WTC11 (cell line): ENCODE measurements around the gene C2orf72. TPM values are rescaled to one million over a fixed set of nuclear protein-coding genes. Genes with fewer than 3 reads are reported as not detected.

Experiments
- ATAC-seq: fragments of 200-7000 bp; cut with Tn5 transposase; 2 replicates; pipeline ENCODE4 v1.10.0; 2021; ENCODE audit warnings: mild to moderate bottlenecking, moderate library complexity
- CTCF ChIA-PET: fragments of 300-600 bp; sonication (Branson Sonifier 250); formaldehyde crosslinking; loops from one replicate; lab custom pipeline; 2021; ENCODE audit warnings: antibody characterized with exemption; lab: Charles Lee
- POLR2A ChIA-PET: fragments of 350-600 bp; sonication (Branson Sonifier 250); formaldehyde crosslinking; loops from one replicate; lab custom pipeline; 2021; ENCODE audit warnings: antibody characterized with exemption; lab: Charles Lee
- DNase-seq: peaks from one replicate; pipeline ENCODE4 v3.0.0; 2021; ENCODE audit warnings: low spot score
- H3K27ac Mint-ChIP-seq: 2 replicates; pipeline ENCODE4 v1.8.0; 2021; ENCODE audit warnings: mixed read lengths
- H3K27me3 Mint-ChIP-seq: 2 replicates; pipeline ENCODE4 v1.8.0; 2021; ENCODE audit warnings: low read depth, mild to moderate bottlenecking, moderate library complexity, mixed read lengths
- H3K36me3 Mint-ChIP-seq: 2 replicates; pipeline ENCODE4 v1.8.0; 2021; ENCODE audit warnings: mixed read lengths
- H3K4me1 Mint-ChIP-seq: 2 replicates; pipeline ENCODE4 v1.8.0; 2022; ENCODE audit warnings: mixed read lengths
- H3K4me3 Mint-ChIP-seq: 2 replicates; pipeline ENCODE4 v1.8.0; 2021; ENCODE audit warnings: mild to moderate bottlenecking, moderate library complexity, mixed read lengths
- H3K9me3 Mint-ChIP-seq: 2 replicates; pipeline ENCODE4 v1.8.0; 2021; ENCODE audit warnings: mixed read lengths
- CBFB ChIP-seq: sonication (generic); formaldehyde crosslinking; IDR thresholded peaks from 2 replicates; pipeline ENCODE4 v1.8.1; 2022; ENCODE audit warnings: mild to moderate bottlenecking, low read depth, missing genetic modification reagents
- EMX1 ChIP-seq: fragments of 250-450 bp; sonication (Bioruptor Pico); IDR thresholded peaks from 2 replicates; pipeline ENCODE4 v1.8.0; 2021; ENCODE audit warnings: mild to moderate bottlenecking
- ETV6 ChIP-seq: sonication (generic); formaldehyde crosslinking; IDR thresholded peaks from 2 replicates; pipeline ENCODE4 v1.8.1; 2022; ENCODE audit warnings: mild to moderate bottlenecking, missing genetic modification reagents
- GABPB1 ChIP-seq: sonication (generic); formaldehyde crosslinking; IDR thresholded peaks from 2 replicates; pipeline ENCODE4 v1.8.1; 2023; ENCODE audit warnings: mild to moderate bottlenecking, missing genetic modification reagents
- GRHL2 ChIP-seq: fragments of 250-450 bp; sonication (Bioruptor Pico); IDR thresholded peaks from 2 replicates; pipeline ENCODE4 v1.8.0; 2022; ENCODE audit warnings: mild to moderate bottlenecking, moderate library complexity; ENCODE audit not compliant: insufficient replicate concordance, severe bottlenecking
- IRF2 ChIP-seq: sonication (generic); formaldehyde crosslinking; IDR thresholded peaks from 2 replicates; pipeline ENCODE4 v1.8.0; 2022; ENCODE audit warnings: low read depth, missing genetic modification reagents, borderline replicate concordance
- KAT7 ChIP-seq: sonication (generic); formaldehyde crosslinking; IDR thresholded peaks from 2 replicates; pipeline ENCODE4 v1.8.1; 2023; ENCODE audit warnings: missing genetic modification reagents, mild to moderate bottlenecking, borderline replicate concordance
- NR2C2 ChIP-seq: sonication (generic); formaldehyde crosslinking; IDR thresholded peaks from 2 replicates; pipeline ENCODE4 v1.8.0; 2022; ENCODE audit warnings: mild to moderate bottlenecking, missing genetic modification reagents
- OVOL2 ChIP-seq: fragments of 250-450 bp; sonication (Bioruptor Pico); IDR thresholded peaks from 2 replicates; pipeline ENCODE4 v1.9.0; 2021; ENCODE audit warnings: mild to moderate bottlenecking, borderline replicate concordance
- RORB ChIP-seq: fragments of 250-450 bp; sonication (Bioruptor Pico); IDR thresholded peaks from 2 replicates; pipeline ENCODE4 v1.9.0; 2021; ENCODE audit warnings: mild to moderate bottlenecking
- SOX15 ChIP-seq: fragments of 250-450 bp; sonication (Bioruptor Pico); IDR thresholded peaks from 2 replicates; pipeline ENCODE4 v1.9.0; 2021; ENCODE audit warnings: mild to moderate bottlenecking
- ZNF138 ChIP-seq: sonication (generic); formaldehyde crosslinking; conservative IDR thresholded peaks from 2 replicates; pipeline ENCODE4 v1.8.1; 2022; ENCODE audit warnings: mild to moderate bottlenecking, moderate library complexity, missing genetic modification reagents
- ZNF396 ChIP-seq: fragments of 250-450 bp; sonication (Bioruptor Pico); IDR thresholded peaks from 2 replicates; pipeline ENCODE4 v1.8.0; 2021; ENCODE audit warnings: mild to moderate bottlenecking, moderate library complexity, borderline replicate concordance
- ZNF671 ChIP-seq: fragments of 250-450 bp; sonication (Bioruptor Pico); IDR thresholded peaks from 2 replicates; pipeline ENCODE4 v1.8.0; 2021; ENCODE audit warnings: mild to moderate bottlenecking
- total RNA-seq: library from RNA; stranded (reverse); gene quantifications from 3 replicates; pipeline ENCODE4 v1.2.3, GENCODE V29; 2021
- TF ChIP-seq, protein P1 (sequence below): sonication (generic); formaldehyde crosslinking; conservative IDR thresholded peaks from 2 replicates; pipeline ENCODE4 v1.8.1; 2022; ENCODE audit warnings: mild to moderate bottlenecking, missing genetic modification reagents
- TF ChIP-seq, protein P2 (sequence below): sonication (generic); formaldehyde crosslinking; IDR thresholded peaks from 2 replicates; pipeline ENCODE4 v1.8.1; 2023; ENCODE audit warnings: mild to moderate bottlenecking, missing genetic modification reagents
- TF ChIP-seq, protein P3 (sequence below): sonication (generic); formaldehyde crosslinking; IDR thresholded peaks from 2 replicates; pipeline ENCODE4 v1.8.1; 2022; ENCODE audit warnings: missing genetic modification reagents, borderline replicate concordance
- TF ChIP-seq, protein P4 (sequence below): sonication (generic); formaldehyde crosslinking; IDR thresholded peaks from 2 replicates; pipeline ENCODE4 v1.8.1; 2023; ENCODE audit warnings: mild to moderate bottlenecking, missing genetic modification reagents, moderate library complexity
- TF ChIP-seq, protein P5 (sequence below): sonication (generic); formaldehyde crosslinking; IDR thresholded peaks from 2 replicates; pipeline ENCODE4 v1.8.0; 2022; ENCODE audit warnings: mild to moderate bottlenecking, missing genetic modification reagents
- TF ChIP-seq, protein P6 (sequence below): sonication (generic); formaldehyde crosslinking; IDR thresholded peaks from 2 replicates; pipeline ENCODE4 v1.8.1; 2022; ENCODE audit warnings: mild to moderate bottlenecking, moderate library complexity, missing genetic modification reagents
- TF ChIP-seq, protein P7 (sequence below): sonication (generic); formaldehyde crosslinking; IDR thresholded peaks from 2 replicates; pipeline ENCODE4 v1.8.0; 2022; ENCODE audit warnings: mild to moderate bottlenecking, missing genetic modification reagents
- TF ChIP-seq, protein P8 (sequence below): sonication (generic); formaldehyde crosslinking; IDR thresholded peaks from 2 replicates; pipeline ENCODE4 v1.8.1; 2023; ENCODE audit warnings: mild to moderate bottlenecking, moderate library complexity, missing genetic modification reagents
- TF ChIP-seq, protein P9 (sequence below): sonication (generic); formaldehyde crosslinking; IDR thresholded peaks from 2 replicates; pipeline ENCODE4 v1.8.1; 2022; ENCODE audit warnings: low read depth, missing genetic modification reagents, borderline replicate concordance

The C2orf72 gene
- total RNA-seq, 1 experiment from 2014 or later = 1.7 TPM

DNA sequence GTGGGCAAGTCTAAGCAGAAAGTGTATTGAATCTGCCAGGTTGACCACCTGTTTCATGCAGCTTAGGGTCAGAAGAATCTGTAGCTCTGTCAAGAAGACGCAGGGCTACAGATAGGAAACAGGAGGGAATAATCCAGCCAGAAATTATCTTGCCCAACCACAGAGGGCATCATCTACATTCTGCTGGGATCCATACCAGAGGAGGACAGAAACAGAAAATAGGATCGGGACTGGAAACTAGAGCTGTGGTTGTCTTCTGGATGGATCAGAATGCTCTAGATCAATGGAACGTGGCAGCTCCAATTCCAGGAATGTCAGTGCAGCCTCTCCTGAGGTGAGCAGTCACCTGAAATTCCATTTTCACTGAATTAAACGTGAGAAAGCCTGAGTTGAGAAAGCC lies 37.8 kb upstream of the C2orf72 start:
- peaks cover 15% of the 10 kb centered on the region for H3K27me3 Mint-ChIP-seq
- H3K4me1 Mint-ChIP-seq = peaks cover 8% of the 10 kb centered on the region; the same call in 1 of the 2 replicates
- H3K36me3 Mint-ChIP-seq = no peaks in the 10 kb centered on the region
- H3K27ac Mint-ChIP-seq = no peak overlapping the region
- TF ChIP-seq OVOL2 (CRISPR knock-in tag) (no peak), ETV6 (CRISPR knock-in tag) (no peak), KAT7 (CRISPR knock-in tag) (no peak), EMX1 (no peak), ZNF396 (no peak), SOX15 (no peak), RORB (CRISPR knock-in tag) (no peak), NR2C2 (CRISPR knock-in tag) (no peak), IRF2 (no peak), GRHL2 (CRISPR knock-in tag) (no peak), ZNF671 (no peak), CBFB (CRISPR knock-in tag) (no peak)
- TF ChIP-seq, protein P1, sequence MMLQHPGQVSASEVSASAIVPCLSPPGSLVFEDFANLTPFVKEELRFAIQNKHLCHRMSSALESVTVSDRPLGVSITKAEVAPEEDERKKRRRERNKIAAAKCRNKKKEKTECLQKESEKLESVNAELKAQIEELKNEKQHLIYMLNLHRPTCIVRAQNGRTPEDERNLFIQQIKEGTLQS (CRISPR knock-in tag) = no peak
- TF ChIP-seq, protein P2, sequence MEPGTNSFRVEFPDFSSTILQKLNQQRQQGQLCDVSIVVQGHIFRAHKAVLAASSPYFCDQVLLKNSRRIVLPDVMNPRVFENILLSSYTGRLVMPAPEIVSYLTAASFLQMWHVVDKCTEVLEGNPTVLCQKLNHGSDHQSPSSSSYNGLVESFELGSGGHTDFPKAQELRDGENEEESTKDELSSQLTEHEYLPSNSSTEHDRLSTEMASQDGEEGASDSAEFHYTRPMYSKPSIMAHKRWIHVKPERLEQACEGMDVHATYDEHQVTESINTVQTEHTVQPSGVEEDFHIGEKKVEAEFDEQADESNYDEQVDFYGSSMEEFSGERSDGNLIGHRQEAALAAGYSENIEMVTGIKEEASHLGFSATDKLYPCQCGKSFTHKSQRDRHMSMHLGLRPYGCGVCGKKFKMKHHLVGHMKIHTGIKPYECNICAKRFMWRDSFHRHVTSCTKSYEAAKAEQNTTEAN (CRISPR knock-in tag) = no peak
- TF ChIP-seq, protein P3, sequence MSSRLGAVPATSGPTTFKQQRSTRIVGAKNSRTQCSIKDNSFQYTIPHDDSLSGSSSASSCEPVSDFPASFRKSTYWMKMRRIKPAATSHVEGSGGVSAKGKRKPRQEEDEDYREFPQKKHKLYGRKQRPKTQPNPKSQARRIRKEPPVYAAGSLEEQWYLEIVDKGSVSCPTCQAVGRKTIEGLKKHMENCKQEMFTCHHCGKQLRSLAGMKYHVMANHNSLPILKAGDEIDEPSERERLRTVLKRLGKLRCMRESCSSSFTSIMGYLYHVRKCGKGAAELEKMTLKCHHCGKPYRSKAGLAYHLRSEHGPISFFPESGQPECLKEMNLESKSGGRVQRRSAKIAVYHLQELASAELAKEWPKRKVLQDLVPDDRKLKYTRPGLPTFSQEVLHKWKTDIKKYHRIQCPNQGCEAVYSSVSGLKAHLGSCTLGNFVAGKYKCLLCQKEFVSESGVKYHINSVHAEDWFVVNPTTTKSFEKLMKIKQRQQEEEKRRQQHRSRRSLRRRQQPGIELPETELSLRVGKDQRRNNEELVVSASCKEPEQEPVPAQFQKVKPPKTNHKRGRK = no peak
- TF ChIP-seq, protein P4, sequence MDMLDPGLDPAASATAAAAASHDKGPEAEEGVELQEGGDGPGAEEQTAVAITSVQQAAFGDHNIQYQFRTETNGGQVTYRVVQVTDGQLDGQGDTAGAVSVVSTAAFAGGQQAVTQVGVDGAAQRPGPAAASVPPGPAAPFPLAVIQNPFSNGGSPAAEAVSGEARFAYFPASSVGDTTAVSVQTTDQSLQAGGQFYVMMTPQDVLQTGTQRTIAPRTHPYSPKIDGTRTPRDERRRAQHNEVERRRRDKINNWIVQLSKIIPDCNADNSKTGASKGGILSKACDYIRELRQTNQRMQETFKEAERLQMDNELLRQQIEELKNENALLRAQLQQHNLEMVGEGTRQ = no peak
- TF ChIP-seq, protein P5, sequence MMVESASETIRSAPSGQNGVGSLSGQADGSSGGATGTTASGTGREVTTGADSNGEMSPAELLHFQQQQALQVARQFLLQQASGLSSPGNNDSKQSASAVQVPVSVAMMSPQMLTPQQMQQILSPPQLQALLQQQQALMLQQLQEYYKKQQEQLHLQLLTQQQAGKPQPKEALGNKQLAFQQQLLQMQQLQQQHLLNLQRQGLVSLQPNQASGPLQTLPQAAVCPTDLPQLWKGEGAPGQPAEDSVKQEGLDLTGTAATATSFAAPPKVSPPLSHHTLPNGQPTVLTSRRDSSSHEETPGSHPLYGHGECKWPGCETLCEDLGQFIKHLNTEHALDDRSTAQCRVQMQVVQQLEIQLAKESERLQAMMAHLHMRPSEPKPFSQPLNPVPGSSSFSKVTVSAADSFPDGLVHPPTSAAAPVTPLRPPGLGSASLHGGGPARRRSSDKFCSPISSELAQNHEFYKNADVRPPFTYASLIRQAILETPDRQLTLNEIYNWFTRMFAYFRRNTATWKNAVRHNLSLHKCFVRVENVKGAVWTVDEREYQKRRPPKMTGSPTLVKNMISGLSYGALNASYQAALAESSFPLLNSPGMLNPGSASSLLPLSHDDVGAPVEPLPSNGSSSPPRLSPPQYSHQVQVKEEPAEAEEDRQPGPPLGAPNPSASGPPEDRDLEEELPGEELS (CRISPR knock-in tag) = no peak
- TF ChIP-seq, protein P6, sequence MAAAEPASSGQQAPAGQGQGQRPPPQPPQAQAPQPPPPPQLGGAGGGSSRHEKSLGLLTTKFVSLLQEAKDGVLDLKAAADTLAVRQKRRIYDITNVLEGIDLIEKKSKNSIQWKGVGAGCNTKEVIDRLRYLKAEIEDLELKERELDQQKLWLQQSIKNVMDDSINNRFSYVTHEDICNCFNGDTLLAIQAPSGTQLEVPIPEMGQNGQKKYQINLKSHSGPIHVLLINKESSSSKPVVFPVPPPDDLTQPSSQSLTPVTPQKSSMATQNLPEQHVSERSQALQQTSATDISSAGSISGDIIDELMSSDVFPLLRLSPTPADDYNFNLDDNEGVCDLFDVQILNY (CRISPR knock-in tag) = no peak
- ChIA-PET CTCF (interaction anchor here (1.1 to 2.3 kb wide), 8 partner anchors 9 to 453 kb away, joined by 3 to 22 read pairs (median 7); partner anchors contain the start of gene PSMD1), POLR2A (no interaction called here)
- no peak for ATAC-seq
- no peak for DNase-seq
- no peak overlapping the region for H3K4me3 Mint-ChIP-seq
- peaks cover 25% of the 10 kb centered on the region for H3K9me3 Mint-ChIP-seq

DNA sequence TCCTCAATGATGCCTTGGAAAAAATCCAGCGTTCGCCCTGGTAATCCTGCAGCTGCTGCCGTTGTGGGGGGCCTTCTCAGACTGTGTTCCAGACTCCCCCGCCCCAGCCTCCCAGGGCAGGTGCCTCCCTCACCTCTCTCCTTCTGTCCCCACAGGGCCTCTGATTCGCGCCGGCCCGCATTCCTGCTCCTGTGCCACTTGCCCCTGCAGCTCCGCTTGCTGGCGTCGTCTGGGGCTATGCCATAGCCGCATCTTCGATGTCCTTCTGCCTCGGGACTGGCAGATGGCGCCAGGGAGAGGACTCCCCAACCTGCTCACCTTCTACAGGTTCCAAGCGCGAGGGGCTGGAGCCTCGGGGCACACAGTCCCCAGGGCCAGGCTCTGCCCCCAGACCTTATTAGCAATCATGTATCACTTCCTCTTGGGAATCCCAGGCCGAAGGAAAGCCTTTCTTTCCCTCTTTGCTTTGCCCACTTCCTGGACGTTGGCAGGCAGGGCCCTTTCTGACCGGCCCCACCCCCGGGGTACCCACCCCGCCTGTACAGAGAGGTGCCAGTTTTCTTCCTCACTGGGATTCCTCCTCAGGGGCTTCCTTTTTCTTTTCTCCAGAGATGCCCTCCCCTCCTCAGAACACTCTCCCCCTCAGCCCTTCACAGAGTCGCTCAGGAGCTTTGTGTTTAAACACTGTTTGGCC lies 37.0 kb upstream of the C2orf72 start:
- Mint-ChIP-seq H3K9me3 (peaks cover 34% of the 10 kb centered on the region), H3K27me3 (peaks cover 18% of the 10 kb centered on the region), H3K36me3 (peaks cover 8% of the 10 kb centered on the region), H3K27ac (no peak overlapping the region), H3K4me3 (no peak overlapping the region), H3K4me1 (peaks cover 8% of the 10 kb centered on the region; the same call in 1 of the 2 replicates)
- DNase-seq (peak; percentile 72), ATAC-seq (peak; percentile 97)
- ChIA-PET CTCF (interaction anchor here (0.5 to 2.3 kb wide), 19 partner anchors 8 to 1028 kb away, joined by 3 to 22 read pairs (median 4); partner anchors contain the start of gene PSMD1), POLR2A (no interaction called here)
- no peak for TF ChIP-seq ZNF138
- TF ChIP-seq, protein P7, sequence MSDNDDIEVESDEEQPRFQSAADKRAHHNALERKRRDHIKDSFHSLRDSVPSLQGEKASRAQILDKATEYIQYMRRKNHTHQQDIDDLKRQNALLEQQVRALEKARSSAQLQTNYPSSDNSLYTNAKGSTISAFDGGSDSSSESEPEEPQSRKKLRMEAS (CRISPR knock-in tag) = peak; percentile 57
- TF ChIP-seq, protein P8, sequence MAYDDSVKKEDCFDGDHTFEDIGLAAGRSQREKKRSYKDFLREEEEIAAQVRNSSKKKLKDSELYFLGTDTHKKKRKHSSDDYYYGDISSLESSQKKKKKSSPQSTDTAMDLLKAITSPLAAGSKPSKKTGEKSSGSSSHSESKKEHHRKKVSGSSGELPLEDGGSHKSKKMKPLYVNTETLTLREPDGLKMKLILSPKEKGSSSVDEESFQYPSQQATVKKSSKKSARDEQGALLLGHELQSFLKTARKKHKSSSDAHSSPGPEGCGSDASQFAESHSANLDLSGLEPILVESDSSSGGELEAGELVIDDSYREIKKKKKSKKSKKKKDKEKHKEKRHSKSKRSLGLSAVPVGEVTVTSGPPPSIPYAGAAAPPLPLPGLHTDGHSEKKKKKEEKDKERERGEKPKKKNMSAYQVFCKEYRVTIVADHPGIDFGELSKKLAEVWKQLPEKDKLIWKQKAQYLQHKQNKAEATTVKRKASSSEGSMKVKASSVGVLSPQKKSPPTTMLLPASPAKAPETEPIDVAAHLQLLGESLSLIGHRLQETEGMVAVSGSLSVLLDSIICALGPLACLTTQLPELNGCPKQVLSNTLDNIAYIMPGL (CRISPR knock-in tag) = peak; percentile 65; the same call in 1 of the 2 replicates
- TF ChIP-seq, protein P9, sequence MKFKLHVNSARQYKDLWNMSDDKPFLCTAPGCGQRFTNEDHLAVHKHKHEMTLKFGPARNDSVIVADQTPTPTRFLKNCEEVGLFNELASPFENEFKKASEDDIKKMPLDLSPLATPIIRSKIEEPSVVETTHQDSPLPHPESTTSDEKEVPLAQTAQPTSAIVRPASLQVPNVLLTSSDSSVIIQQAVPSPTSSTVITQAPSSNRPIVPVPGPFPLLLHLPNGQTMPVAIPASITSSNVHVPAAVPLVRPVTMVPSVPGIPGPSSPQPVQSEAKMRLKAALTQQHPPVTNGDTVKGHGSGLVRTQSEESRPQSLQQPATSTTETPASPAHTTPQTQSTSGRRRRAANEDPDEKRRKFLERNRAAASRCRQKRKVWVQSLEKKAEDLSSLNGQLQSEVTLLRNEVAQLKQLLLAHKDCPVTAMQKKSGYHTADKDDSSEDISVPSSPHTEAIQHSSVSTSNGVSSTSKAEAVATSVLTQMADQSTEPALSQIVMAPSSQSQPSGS (CRISPR knock-in tag) = no peak
- TF ChIP-seq, protein P6 (CRISPR knock-in tag) = 0 out of 2 replicates have a peak, but pooled peaks have one; percentile 35
- peak; percentile 22; the same call in 1 of the 2 replicates for TF ChIP-seq GABPB1 (CRISPR knock-in tag)
